Left kidney (tissue), 2 donors: ENCODE measurements around the gene PEBP1. TPM values are rescaled to one million over a fixed set of nuclear protein-coding genes. Genes with fewer than 3 reads are reported as not detected.
A peak's percentile ranks its signal among the peaks of the same experiment; 100 is the strongest.

ENCODE experiments used
- DNase-seq: peaks from one replicate; pipeline ENCODE4 v3.0.0-alpha.2; 2013
- polyA plus RNA-seq: library from polyadenylated mRNA; unstranded; fragments of 120-200 nt; gene quantifications from one replicate; pipeline ENCODE4 v1.2.1, GENCODE V29; 2013; ENCODE audit not compliant: insufficient read length

Gene PEBP1
- polyA plus RNA-seq, 1 donor: 263 TPM

GRCh38 chr12:118189741-118190191 is 53.8 kb downstream of the PEBP1 start:
- DNase-seq: peak; percentile 50

- DNase-seq: no peak
Observed at GRCh38 chr12:118190266-118190665, 54.3 kb downstream of the PEBP1 start.

- no peak for DNase-seq
Observed at GRCh38 chr12:118193477-118193876, 57.6 kb downstream of the PEBP1 start.

- DNase-seq: no peak
Observed at GRCh38 chr12:118193958-118194357, 58.0 kb downstream of the PEBP1 start.

Other genes with a start within 250 kb of the PEBP1 start
- 1.2 TPM for gene KSR2, start 167.1 kb upstream of the PEBP1 start, polyA plus RNA-seq
- gene RFC5, start 119.4 kb upstream of the PEBP1 start, polyA plus RNA-seq: 44.6 TPM
- gene WSB2, start 74.9 kb upstream of the PEBP1 start, polyA plus RNA-seq: 50.4 TPM
- gene VSIG10, start 32.1 kb upstream of the PEBP1 start, polyA plus RNA-seq: 35.4 TPM
- 33.6 TPM for gene TAOK3, start 236.8 kb downstream of the PEBP1 start, polyA plus RNA-seq
- 60.3 TPM for gene SUDS3, start 240.4 kb downstream of the PEBP1 start, polyA plus RNA-seq